Measurements from ENCODE around the gene PRSS3. TPM values are rescaled to one million over a fixed set of nuclear protein-coding genes. Genes with fewer than 3 reads are reported as not detected.

The PRSS3 gene
- total and polyA plus RNA-seq, 10 of the 15 experiments (the other 5 are each of a cell fraction or from before 2014, with no cell fraction given) = 0.54 TPM; not detected in 9

- Histone ChIP-seq H3K4me3 (peak overlapping the region; percentile 95; the same call in 1 of the 2 replicates), H3K9ac (ENCODE audit: control insufficient read depth, insufficient read depth, low read length) (no peak overlapping the region), H2AFZ (ENCODE audit: control insufficient read depth, low read depth, low read length) (no peak overlapping the region), H3K36me3 (ENCODE audit: control insufficient read depth in 2 of 2, insufficient read depth in 2 of 2, low read length in 1 of 2) (no peaks in the 10 kb centered on the region), H3K27me3 (replicated peaks in 1 of 2; ENCODE audit: control insufficient read depth in 2 of 2, insufficient read depth in 2 of 2, low read length in 1 of 2) (no peaks in the 10 kb centered on the region), H3K4me1 (ENCODE audit: control insufficient read depth, insufficient read depth, low read length) (peaks cover 20% of the 10 kb centered on the region), H3K9me3 (replicated peaks; ENCODE audit: control insufficient read depth, insufficient read depth, low read length) (no peaks in the 10 kb centered on the region), H3K79me2 (ENCODE audit: control insufficient read depth, insufficient read depth, low read length) (peaks cover 76% of the 10 kb centered on the region), H3K4me2 (ENCODE audit: control insufficient read depth, insufficient read depth) (peak overlapping the region; percentile 38), H4K20me1 (ENCODE audit: control insufficient read depth, insufficient read depth) (no peaks in the 10 kb centered on the region), H3K27ac (ENCODE audit: control insufficient read depth, insufficient read depth) (no peak overlapping the region)
- WGBS (ENCODE audit: insufficient coverage, insufficient replicate concordance, low lambda C conversion rate, missing lambda C conversion rate) = 69% methylated on average over 4 of the region's 4 CpGs
- BruUV-seq (replicated peaks) = no TSS peak
- ChIA-PET POLR2A (interaction anchor here (0.6 kb wide), 1 partner anchor 58 kb away, joined by 3 read pairs; no protein-coding TSS in a partner anchor), RAD21 (ENCODE audit: unreplicated experiment) (interaction anchor here (1.3 to 1.6 kb wide), 2 partner anchors 14 to 30 kb away, joined by 3 read pairs; no protein-coding TSS in a partner anchor), CTCF (interaction anchor here (0.7 kb wide), 1 partner anchor 83 kb away, joined by 3 read pairs; no protein-coding TSS in a partner anchor), SMC1A (ENCODE audit: uncharacterized antibody, unreplicated experiment) (interaction anchor here (0.8 to 1.4 kb wide), 3 partner anchors 14 to 254 kb away, joined by 4 to 5 read pairs (median 4); no protein-coding TSS in a partner anchor)
- DNase-seq (ENCODE audit: low read depth, low spot score) (no peak), FAIRE-seq (no peak), ATAC-seq (no peak)
- no peak for TF ChIP-seq ZNF24 (IDR thresholded peaks at IDR 0.05)
- no peak for TF ChIP-seq EGR1 (IDR thresholded peaks at IDR 0.05; ENCODE audit: borderline replicate concordance in 1 of 2, low read depth in 2 of 2, low read length in 2 of 2)
- no peak for TF ChIP-seq KDM1A (IDR thresholded peaks at IDR 0.05; ENCODE audit: borderline replicate concordance)
- no peak for TF ChIP-seq ZNF384 (IDR thresholded peaks at IDR 0.05; ENCODE audit: borderline replicate concordance, low read depth, low read length)
- TF ChIP-seq SIX5 (IDR thresholded peaks at IDR 0.05; ENCODE audit: low read depth, low read length, severe bottlenecking) = no peak
- TF ChIP-seq NR2F1 (conservative IDR thresholded peaks at IDR 0.05) = no peak
- TF ChIP-seq, protein P1, sequence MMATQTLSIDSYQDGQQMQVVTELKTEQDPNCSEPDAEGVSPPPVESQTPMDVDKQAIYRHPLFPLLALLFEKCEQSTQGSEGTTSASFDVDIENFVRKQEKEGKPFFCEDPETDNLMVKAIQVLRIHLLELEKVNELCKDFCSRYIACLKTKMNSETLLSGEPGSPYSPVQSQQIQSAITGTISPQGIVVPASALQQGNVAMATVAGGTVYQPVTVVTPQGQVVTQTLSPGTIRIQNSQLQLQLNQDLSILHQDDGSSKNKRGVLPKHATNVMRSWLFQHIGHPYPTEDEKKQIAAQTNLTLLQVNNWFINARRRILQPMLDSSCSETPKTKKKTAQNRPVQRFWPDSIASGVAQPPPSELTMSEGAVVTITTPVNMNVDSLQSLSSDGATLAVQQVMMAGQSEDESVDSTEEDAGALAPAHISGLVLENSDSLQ (IDR thresholded peaks at IDR 0.05) = no peak
- in situ Hi-C loops (cut with MboI) = no loop called here
- intact Hi-C loops (cut with micrococcal nuclease; ENCODE audit: unreplicated experiment) = no loop called here
Measured at GRCh38 chr9:33820231-33820745, 24.9 kb downstream of the PRSS3 start.

All from GM12878 (cell line).